ENCODE results near the gene PCSK6.

Gene PCSK6

DNA sequence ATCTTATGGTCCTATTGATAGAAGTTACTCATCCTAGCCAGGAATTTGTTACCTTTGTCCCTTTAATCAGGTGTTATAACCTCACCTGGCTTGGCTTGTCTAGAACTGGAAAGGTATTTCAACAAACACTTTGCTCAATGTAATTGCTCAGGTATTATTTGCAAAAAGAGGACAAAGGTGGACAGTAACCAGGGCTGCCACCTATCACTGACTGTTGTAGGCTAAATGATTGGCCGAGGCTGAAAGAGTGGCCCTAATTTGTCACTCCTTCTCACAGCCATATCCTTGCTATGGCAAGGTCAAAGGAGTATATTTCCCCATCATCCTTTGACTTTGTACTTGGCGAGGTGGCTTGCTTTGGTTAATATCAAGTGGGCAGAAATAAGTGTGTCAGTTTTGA, 209.5 kb downstream of the PCSK6 start:
- no peak for TF ChIP-seq CREB1 (IDR thresholded peaks at IDR 0.05; ENCODE audit: low read depth)
- no peak for TF ChIP-seq YY1 (IDR thresholded peaks at IDR 0.05; ENCODE audit: low read depth)
- TF ChIP-seq RAD21 (IDR thresholded peaks at IDR 0.05; ENCODE audit: low read depth) = no peak
- TF ChIP-seq TAF1 (IDR thresholded peaks at IDR 0.05; ENCODE audit: low read depth) = no peak

DNA sequence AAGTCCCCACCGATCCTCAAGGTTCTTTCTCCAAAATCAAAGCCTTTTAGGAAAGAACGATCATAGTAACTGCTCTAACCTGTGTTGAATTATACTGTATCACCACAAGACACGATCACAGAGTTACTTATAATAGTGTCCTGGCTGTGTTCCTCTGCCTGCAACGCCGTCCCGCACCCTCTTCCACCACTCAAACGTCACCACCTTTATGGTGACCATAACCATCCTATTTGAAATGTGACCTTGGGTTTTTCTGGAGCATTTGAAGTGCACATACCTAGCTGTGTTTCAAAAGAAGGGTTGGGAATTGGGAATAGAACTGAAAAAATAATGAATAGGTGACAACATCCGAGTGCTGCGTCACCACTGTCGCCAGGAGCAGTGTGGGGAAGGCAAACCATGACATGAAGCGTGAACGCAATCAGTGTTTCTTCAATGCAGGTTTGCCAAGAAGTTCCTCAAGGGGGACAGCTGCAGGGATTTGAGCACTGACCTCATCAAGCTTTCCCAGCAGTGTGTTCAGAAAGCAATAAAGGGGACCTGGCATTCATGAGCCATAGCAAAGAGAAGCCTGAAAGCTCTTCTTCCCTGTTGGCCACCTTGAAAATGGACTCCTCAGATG, 211.5 kb downstream of the PCSK6 start:
- no peak for TF ChIP-seq TAF1 (IDR thresholded peaks at IDR 0.05; ENCODE audit: low read depth)
- TF ChIP-seq TCF12 (IDR thresholded peaks at IDR 0.05; ENCODE audit: low read depth) = no peak
- TF ChIP-seq ZBTB7A (IDR thresholded peaks at IDR 0.05; ENCODE audit: low read depth) = no peak
- no peak for TF ChIP-seq EGR1 (IDR thresholded peaks at IDR 0.05)
- no peak for TF ChIP-seq NFIC (IDR thresholded peaks at IDR 0.05)
- no peak for TF ChIP-seq CEBPB (IDR thresholded peaks at IDR 0.05)

DNA sequence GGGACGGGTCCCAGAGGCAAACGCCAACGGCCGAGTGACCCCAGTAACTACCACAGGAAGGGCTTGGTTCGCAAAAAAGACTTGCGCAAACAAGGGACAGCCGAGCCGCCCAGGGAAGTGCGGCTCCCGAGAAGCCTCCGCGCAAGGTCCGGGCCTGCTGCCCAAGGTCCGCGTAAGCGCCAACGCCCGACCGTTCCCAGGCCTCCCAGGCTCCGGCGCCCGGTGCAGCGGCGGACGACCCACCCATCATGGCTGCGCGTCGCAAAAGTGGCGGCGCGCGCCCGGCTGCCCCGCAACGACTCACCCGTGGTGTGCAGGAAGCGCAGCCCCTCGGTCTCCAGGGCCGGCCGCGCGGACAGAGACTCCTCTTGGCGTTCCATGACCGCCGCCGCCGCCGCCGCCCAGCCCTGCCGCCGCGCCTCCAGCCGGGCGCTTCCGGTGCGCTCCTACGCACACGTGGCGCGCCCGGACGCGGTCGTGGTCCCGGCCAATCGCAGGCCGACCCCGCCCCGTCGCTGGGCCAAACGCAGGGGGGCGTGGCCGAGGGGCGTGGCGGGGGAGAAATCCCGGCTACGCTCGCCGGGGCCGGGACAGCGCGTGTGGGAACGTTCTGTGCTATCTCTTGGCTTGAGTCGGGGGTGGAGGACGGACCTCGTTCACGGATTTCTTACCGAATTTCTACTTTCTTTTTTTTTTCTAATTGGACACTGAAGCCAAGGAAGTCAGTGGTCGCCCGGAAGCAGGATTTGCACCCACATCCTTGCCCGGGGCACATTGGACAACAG, 212.3 kb downstream of the PCSK6 start, which contains the start of gene SELENOS:
Gene SELENOS (minus strand): TSS at position 448 of the 785 bp plus-strand sequence. CDS start 68 bp downstream, at position 380.
- no peak for TF ChIP-seq FOXM1 (IDR thresholded peaks at IDR 0.05; ENCODE audit: borderline replicate concordance, low read depth)
- TF ChIP-seq, protein P1, sequence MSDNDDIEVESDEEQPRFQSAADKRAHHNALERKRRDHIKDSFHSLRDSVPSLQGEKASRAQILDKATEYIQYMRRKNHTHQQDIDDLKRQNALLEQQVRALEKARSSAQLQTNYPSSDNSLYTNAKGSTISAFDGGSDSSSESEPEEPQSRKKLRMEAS (IDR thresholded peaks at IDR 0.05) = peak; percentile 75
- peak; percentile 68 for TF ChIP-seq YY1 (IDR thresholded peaks at IDR 0.05; ENCODE audit: low read depth)
- TF ChIP-seq, protein P2, sequence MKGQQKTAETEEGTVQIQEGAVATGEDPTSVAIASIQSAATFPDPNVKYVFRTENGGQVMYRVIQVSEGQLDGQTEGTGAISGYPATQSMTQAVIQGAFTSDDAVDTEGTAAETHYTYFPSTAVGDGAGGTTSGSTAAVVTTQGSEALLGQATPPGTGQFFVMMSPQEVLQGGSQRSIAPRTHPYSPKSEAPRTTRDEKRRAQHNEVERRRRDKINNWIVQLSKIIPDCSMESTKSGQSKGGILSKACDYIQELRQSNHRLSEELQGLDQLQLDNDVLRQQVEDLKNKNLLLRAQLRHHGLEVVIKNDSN (IDR thresholded peaks at IDR 0.05) = peak; percentile 46; the same call in 1 of the 2 replicates
- TF ChIP-seq, protein P3, sequence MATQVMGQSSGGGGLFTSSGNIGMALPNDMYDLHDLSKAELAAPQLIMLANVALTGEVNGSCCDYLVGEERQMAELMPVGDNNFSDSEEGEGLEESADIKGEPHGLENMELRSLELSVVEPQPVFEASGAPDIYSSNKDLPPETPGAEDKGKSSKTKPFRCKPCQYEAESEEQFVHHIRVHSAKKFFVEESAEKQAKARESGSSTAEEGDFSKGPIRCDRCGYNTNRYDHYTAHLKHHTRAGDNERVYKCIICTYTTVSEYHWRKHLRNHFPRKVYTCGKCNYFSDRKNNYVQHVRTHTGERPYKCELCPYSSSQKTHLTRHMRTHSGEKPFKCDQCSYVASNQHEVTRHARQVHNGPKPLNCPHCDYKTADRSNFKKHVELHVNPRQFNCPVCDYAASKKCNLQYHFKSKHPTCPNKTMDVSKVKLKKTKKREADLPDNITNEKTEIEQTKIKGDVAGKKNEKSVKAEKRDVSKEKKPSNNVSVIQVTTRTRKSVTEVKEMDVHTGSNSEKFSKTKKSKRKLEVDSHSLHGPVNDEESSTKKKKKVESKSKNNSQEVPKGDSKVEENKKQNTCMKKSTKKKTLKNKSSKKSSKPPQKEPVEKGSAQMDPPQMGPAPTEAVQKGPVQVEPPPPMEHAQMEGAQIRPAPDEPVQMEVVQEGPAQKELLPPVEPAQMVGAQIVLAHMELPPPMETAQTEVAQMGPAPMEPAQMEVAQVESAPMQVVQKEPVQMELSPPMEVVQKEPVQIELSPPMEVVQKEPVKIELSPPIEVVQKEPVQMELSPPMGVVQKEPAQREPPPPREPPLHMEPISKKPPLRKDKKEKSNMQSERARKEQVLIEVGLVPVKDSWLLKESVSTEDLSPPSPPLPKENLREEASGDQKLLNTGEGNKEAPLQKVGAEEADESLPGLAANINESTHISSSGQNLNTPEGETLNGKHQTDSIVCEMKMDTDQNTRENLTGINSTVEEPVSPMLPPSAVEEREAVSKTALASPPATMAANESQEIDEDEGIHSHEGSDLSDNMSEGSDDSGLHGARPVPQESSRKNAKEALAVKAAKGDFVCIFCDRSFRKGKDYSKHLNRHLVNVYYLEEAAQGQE (IDR thresholded peaks at IDR 0.05; ENCODE audit: low read depth) = 0 out of 2 replicates have a peak, but pooled peaks have one; percentile 22
- no peak for TF ChIP-seq ZBTB7A (IDR thresholded peaks at IDR 0.05; ENCODE audit: low read depth)
- TF ChIP-seq EP300 (IDR thresholded peaks at IDR 0.05; ENCODE audit: borderline replicate concordance) = 0 out of 2 replicates have a peak, but pooled peaks have one; percentile 28
- TF ChIP-seq CREB1 (IDR thresholded peaks at IDR 0.05; ENCODE audit: low read depth) = peak; percentile 66
- peak; percentile 54 for TF ChIP-seq TAF1 (IDR thresholded peaks at IDR 0.05; ENCODE audit: low read depth)

DNA sequence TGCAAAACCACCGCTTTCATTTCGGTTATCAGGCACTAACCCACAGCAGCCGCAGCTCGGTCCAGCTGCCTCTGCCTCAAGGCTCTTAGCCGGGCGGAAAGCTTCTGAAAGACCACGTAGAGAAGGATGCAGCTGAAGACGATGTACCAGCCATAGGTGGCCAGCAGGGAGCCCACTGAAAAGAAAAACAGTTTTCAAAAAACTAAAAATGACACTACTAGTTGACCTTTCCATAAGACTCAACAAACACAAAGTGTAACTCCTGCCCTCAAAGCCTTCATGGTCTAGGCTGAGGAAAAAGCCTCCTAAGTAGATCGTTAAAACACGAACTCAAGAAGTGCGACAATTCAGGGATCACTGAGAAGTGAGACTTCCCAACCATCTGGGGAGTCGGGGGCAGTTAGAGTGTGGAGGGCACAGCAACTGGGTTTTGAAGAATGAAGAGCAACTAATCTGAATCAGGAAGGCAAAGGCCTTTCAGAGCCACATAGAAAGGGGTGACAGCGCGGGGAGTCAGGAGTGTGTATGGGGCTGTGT, 212.9 kb downstream of the PCSK6 start:
- no peak for TF ChIP-seq EGR1 (IDR thresholded peaks at IDR 0.05)
- no peak for TF ChIP-seq TCF12 (IDR thresholded peaks at IDR 0.05; ENCODE audit: low read depth)
- TF ChIP-seq TEAD4 (IDR thresholded peaks at IDR 0.05) = no peak
- no peak for TF ChIP-seq RAD21 (IDR thresholded peaks at IDR 0.05; ENCODE audit: low read depth)
- TF ChIP-seq, protein P1 (IDR thresholded peaks at IDR 0.05) = no peak
- TF ChIP-seq EP300 (IDR thresholded peaks at IDR 0.05; ENCODE audit: borderline replicate concordance) = no peak
- TF ChIP-seq, protein P3 (IDR thresholded peaks at IDR 0.05; ENCODE audit: low read depth) = no peak
- TF ChIP-seq CREB1 (IDR thresholded peaks at IDR 0.05; ENCODE audit: low read depth) = no peak

DNA sequence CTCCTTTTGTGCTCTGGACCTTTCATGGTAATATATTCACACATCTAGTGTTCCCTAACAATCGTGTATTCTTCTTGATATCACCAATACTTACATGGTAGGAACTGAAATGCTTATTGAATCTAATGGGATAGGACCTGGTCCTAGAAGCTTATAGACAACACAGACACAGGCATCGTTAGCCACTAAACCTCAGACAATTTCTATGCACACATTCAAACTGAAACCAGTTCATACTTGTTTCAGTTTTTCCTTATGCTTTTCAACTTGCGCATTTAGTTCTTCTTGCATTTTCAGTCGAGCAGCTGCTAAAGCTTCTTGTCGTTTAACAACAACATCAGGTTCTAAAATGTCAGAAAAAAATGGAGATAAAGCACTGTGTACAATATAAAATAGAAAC, 214.5 kb downstream of the PCSK6 start:
- TF ChIP-seq FOXM1 (IDR thresholded peaks at IDR 0.05; ENCODE audit: borderline replicate concordance, low read depth) = no peak
- no peak for TF ChIP-seq EGR1 (IDR thresholded peaks at IDR 0.05)
- TF ChIP-seq TCF12 (IDR thresholded peaks at IDR 0.05; ENCODE audit: low read depth) = no peak
- TF ChIP-seq, protein P2 (IDR thresholded peaks at IDR 0.05) = no peak
- TF ChIP-seq NFIC (IDR thresholded peaks at IDR 0.05) = no peak

DNA sequence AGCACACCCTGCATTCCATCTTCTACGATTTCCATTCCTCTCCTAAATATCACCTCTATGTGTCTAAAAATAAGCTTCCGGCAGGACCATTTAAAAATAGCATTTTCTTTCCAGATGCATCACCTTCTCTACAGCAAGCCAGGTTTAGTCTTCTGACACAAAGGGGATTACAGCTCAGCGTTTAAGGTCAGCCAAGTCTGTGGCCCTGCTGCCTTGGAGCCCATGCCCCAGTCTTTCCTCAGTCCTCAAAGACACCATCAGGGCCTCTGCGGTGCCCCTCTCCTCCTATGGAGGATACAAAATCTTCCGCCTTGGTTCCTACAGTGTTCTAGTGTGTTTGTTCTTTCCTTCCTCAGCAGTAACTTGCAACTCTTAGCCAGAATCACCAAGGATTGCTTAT, 216.0 kb downstream of the PCSK6 start:
- TF ChIP-seq TCF12 (IDR thresholded peaks at IDR 0.05; ENCODE audit: low read depth) = no peak
- no peak for TF ChIP-seq FOXM1 (IDR thresholded peaks at IDR 0.05; ENCODE audit: borderline replicate concordance, low read depth)

All from Ishikawa (cell line).